NCI-H2107 (cell line): ENCODE results near the gene GPN1.
"Not testable (repeated sequence)": the region's sequence is repeated elsewhere in the genome, so short reads cannot be mapped to it uniquely, and the experiment has no call there.

Experiments
- DNase-seq: peaks from one replicate; lab custom pipeline; 2025; lab: John Stamatoyannopoulos, UW

Gene GPN1

DNA sequence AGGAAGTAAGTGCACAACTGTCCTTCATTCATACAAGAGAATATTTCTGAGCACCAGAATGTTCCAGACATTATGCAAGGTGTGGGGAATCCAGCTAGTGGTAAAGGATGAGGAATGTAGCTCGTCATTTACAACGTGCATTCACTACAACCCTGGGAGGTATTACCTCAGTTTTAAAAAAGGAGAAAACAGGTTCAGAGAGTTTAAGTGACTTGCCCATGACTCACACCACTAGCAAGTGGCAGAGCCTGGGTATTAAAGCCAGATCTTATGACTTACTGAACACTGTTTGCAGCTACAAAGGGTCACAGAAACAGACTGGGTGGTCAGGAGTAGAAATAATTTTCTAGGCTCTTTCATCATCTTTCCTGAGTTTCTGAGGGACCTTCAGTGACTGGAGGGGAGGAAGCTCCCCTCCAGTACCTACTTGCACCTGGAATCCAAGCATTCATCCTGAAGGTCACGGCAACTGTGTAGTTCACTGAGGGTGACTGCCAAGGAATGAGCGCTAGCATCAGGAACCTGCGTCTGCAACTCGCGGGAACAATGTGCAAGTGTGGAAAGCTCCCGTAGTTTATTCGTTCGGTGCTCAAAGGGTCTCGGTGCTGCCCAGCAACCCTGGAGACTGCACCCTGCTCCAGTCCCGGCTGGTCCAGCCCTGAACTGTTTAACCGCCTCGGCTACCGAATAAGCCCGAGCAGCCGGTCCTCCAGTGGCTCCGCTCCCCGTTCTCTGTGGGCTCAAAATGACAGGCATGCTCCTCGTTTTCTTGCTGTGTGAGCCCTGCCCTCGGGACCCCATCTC, 685 bp upstream of the GPN1 start:
- DNase-seq: no peak

DNA sequence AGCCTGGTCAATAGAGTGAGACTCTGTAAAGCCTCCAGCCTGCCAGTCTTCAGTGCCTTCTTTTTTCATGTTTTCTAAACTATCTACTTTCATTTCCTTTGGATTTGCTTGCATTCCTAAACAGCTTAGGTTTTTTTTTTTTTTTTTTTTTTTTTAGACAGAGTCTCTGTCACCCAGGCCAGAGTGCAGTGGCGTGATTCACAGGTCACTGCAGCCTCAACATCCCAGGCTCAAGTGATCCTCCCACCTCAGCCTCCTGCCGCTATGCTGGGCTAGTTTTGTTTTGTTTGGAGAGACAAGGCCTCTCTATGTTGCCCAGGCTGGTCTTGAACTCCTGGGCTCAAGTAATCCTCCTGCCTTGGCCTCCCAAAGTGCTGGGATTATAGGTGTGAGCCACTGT, 1.4 kb downstream of the GPN1 start:
- DNase-seq: not testable (repeated sequence)

DNA sequence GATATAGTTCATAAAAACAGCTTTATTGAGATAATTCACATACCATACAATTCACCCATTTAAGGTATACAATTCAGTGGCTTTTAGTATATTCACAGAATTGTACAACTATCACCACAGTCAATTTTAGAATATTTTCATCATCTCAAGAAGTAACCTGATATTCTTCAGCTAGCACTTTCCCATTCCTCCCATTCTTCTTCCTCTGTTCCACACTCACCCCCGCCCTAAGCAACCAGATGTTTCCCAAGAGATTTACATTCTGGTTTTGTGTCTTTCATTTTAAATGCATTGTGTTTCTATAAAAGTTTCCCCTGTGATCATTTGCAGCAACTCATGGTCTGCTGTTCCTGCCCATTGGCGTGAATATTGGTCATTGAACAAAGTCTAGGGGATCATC, 5.4 kb downstream of the GPN1 start:
- DNase-seq: no peak

DNA sequence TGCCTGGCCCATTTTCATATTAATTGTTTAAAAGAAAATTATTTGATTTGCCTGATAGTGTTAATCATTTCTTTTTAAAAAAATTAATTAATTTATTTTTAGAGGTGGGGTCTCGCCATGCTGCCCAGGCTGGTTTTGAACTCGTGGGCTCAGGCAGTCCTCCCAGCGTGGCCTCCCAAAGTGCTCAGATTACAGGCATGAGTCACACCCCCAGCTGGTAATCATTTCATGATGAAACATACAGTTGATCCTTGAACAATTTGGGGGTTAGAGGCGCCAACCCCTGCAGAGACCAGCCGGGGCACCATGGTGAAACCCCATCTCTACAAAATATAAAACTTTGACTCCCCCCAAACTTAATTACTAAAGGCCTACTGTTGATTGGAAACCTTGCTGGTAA, 7.9 kb downstream of the GPN1 start:
- no peak for DNase-seq

DNA sequence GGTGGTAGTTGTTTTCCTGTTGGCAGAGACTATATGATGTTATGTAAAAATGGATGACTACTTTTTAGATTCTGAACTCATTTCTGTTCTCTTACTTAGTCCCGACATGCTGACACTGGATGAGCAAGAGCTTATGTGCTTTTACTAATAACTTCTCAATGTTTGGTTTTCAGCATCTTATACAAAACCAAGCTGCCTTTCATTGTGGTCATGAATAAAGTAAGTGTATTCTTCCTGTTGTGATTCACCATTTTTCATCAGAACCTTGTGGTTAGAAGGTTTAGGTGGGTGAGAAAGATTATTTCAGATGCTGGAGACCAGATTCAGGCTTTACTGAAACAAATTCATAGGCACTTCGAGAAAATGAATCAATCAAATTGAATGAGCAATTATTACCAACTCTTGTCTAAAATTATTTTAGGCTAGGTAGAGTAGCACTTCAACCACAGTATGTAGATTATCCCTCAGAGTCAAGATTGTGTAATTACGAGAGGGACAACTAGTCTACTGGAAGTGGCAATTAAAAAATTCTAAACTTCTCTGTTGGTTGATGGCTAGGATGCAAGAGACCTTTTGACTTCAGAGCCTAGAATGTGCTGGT, 9.3 kb downstream of the GPN1 start:
- no peak for DNase-seq

DNA sequence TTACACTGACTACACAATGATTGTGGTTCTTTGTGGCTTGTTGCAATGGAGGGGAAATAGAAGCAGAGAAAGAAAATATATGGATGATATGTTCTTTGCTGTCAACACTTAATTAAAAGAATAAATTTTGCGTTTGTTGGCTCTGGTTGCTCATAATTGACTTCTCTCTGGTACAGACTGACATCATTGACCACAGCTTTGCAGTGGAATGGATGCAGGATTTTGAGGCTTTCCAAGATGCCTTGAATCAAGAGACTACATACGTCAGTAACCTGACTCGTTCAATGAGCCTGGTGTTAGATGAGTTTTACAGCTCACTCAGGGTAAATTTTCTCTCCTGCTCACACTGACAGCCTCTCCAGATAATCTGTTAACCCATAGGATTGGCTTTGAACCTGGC, 9.9 kb downstream of the GPN1 start:
- DNase-seq: no peak

DNA sequence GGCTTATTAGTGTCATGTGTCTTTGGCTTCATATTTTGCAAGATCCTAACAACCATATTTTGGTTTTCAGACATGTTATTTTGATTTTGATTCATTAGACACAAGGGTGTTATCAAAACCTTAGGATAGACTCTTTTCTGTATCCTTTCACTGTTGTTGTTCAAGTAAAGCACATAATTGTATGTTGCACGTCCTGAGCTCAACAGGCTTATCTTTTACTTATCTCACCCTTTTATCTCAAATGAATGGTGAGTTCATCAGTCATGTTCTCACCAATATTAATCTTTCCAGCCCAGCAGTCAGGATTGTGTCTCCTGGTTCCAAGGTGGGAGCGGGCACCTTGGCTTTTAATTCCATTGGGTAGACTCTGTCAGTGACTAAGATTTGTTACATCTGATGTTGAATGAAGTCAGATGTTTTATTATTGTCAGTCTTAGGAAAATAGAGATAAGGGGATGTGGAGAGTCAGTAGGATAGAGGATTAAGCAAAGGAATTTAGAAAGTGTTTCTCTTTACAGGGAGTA, 11.9 kb downstream of the GPN1 start:
- no peak for DNase-seq

DNA sequence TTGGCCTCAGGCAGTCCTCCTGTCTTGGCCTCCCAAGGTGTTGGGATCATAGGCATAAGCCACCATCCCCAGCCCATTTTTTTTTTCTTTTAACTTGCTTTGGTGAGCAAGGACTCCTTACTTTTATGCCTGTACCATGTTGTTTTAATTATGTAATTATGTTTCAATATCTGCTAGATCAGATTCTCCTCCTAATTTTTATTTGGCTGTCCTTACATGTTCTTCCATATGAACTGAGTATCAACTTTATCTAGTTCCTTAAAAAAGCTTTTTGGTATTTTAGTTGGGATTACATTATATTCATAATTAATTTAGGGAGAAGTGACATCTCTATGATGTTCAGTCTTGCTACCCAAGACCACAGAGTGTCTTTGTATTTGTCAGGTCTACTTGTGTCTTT, 16.3 kb downstream of the GPN1 start:
- DNase-seq: no peak

DNA sequence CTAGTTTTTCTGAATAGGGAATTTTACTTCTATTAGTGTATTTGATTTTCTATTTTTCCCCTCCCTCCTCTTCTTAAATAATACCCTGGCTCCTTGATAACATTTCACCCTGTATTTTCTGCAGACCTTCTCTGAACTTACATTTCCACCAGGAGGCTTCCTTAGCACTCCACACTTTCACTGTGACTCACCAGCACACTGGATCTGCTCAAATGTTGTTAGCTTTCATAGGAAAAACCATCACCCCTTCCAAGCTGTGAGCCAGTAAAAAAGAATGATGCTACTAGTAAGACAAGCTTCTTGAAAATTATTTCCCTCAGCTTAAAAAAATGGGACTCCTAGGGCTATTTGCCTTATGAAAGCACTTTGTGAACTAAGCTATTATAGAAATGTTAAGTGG, 18.4 kb downstream of the GPN1 start:
- no peak for DNase-seq

DNA sequence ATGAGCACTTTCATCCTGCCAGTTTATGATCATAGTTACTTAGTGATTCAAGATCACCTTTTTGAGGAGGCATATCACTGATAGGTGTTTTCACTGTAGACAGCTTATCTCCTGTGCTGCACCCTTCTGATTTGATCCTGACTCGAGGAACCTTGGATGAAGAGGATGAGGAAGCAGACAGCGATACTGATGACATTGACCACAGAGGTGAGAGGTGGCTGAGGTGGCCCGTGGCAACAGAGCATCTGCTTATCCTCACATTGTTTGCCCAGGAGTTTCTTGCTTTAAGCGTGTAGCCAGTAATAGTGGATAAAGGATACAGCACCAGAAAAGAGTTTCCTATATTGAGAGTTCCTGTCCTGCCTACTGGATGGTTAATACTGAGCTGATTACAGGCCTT, 18.9 kb downstream of the GPN1 start:
- no peak for DNase-seq

DNA sequence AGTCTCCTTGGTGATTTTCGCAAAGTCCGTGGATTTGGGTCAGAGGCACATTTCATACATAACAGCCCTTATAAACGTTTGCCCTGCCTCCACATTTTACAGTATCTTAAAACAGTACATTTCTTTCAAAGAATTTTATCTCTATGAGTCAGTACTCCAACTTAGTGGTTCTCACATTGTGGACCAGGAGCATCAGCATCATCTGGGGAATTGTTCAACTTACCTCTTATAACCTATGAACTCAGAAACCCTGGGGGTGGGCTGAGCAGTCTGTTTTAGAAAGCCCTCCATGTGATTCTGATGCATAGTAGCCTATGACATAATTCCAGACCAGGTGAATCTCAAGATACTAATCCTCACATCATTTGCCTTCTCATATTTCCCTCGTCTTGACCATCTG, 22.2 kb downstream of the GPN1 start:
- DNase-seq: no peak

DNA sequence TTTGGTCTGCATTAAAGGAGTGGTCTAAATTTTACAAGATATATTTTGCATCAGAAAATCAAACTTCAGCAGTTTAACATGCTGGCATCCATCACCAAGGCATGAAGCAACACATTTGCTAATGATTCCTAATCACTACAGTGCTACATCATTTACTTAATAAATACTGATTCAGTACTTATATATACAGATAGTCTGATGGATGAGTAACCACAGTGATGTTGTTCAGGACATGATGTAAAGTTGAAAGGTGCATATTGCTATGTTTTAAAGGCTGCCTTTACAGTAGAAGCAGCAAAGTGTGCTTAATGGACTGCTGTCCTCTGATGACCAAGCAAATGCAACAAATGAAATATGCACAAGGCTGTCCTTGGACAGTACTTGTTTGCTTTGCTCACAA, 23.5 kb downstream of the GPN1 start:
- DNase-seq: no peak

DNA sequence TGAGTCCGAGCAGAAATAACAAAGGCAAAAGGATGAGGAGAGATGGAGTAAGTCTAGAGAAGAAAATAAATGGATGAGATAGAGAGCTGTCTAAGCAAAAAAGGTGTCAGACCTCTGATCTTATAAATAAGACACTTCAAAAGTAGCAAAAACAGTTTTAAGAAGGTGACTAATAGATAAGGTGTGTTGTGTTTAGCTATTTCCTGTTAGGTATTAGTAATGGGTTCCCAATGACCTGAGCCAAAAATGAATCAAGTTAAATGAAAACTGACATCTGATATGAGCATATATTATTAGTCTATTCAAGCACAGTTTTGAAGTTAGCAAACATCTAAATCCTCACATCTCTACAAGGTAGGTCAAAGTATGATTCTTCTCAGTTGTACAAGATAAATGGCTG, 23.9 kb downstream of the GPN1 start:
- DNase-seq: no peak

DNA sequence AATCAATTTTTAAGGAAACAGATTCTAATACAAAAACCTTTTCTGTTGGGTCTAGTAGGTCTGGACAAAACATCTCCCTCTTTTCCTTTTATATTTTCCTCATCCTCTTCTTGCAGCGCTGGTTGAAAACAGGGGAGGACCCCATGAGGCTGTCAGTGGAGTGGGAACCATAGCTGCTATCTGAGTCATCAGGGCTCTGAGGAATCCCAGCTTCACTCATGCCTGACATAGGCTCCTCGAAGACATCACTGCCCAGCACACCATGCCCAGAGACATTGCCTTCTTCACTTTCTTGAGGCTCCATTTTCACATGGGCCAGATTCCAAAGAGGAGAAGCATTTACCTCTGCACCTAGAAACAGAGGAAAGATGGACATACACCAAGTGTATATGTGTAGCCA, 24.5 kb downstream of the GPN1 start:
- DNase-seq: no peak

DNA sequence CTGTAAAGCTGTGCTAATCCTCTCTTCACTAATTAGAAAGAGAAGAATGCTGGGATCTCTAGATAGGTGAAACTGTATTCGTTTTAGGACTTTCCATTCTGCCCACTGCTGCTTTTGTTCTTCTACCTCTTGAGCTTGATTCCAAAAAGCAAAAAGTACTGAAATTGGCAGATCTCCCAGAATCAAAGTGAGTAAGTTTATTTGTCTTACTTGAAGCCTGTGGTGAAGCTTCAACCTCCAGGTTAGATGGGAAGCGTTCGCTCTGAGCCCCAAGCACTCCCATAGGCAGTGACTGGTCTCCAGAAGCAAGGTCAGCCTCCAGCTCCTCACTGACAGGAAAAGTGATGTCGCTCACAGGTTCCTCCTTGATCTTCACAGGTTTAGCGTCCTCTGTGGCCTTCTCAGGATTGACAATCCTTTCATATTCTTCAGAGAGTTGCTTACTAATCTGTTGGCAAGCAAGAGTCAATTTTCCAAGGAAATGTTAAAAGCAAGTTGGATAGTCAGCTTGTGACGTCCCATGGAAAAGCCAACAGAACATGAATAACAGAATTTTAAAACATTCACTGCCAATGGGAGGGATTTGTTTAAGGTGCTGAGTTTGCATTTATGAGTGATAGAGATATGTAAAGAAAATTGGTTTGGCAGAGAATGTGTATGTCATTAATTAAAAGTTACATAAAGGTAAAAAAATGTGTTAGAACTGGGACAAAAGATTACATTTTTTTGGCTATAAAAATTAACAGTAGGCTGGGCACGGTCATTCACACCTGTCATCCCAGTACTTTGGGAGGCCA, 26.5 kb downstream of the GPN1 start:
- no peak for DNase-seq

DNA sequence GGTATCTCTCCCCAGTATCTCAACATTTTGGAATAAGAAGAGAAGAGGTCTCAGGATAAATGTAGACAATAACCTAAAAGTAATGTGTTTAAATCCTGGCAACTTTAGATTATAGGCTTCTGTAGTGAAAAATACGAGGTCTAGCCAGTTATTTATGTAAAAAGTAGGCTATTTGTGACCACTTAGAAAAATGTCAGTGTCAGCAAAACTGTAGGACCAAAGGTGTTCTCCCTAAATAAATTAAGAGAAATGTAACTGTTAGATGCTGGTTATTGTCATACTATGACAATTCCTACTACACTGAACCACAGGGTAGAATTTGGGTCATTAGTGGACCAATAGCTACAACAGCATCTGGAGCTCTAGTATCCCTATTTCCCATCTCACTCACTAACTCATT, 32.5 kb downstream of the GPN1 start:
- DNase-seq: no peak

DNA sequence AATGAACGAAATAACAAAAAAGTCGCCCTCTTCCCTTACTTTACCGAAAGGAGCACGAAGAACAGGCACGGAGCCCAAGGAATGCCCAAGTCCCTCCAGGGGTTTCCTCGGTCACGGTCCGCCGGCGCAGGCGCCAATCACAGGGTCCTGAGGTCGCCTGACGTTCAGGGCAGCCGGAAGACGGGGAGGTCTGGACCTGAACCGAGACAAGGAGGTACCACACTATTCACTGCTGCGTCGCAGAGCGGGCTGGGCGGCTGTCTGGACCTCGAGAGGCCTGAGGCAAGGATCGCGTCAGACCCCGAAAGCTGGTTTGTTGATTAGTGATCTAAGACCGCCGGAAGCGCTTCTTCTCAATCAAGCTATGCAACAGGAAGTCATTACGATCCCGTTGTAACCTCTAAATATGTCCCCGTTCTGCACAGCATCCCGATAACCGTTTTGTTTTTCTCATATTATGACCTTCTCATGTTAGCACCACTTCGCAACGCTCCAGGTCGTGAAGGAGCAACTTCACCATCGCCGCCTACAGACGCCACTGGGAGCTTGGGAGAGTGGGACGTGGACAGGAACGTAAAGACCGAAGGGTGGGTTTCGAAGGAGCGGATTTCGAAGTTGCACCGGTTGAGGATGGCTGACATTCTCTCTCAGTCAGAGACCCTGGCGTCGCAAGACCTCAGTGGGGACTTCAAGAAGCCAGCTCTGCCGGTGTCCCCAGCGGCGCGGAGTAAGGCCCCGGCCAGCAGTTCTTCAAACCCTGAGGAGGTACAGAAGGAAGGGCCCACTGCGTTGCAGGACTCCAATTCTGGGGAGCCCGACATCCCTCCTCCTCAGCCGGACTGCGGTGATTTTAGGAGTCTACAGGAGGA, 34.7 kb downstream of the GPN1 start, which contains the start of the genes SLC4A1AP and SUPT7L:
Gene SLC4A1AP (plus strand): TSS at position 605 of the 869 bp plus-strand sequence. CDS start 26 bp downstream, at position 631.
Gene SUPT7L (minus strand): TSS at position 330 of the 869 bp plus-strand sequence. CDS start 1,422 bp downstream, outside the sequence.
- peak; percentile 75 for DNase-seq

DNA sequence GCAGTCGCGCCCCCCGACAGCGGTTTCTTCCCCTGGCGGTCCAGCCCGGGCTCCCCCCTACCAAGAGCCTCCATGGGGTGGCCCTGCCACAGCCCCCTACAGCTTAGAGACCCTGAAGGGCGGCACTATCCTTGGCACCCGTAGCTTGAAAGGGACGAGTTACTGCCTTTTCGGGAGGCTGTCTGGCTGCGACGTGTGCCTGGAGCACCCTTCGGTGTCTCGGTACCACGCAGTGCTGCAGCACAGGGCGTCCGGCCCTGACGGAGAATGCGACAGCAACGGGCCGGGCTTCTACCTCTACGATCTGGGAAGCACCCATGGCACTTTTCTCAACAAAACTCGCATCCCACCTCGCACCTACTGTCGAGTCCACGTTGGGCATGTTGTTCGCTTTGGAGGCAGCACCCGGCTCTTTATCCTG, 35.3 kb downstream of the GPN1 start:
- no peak for DNase-seq

DNA sequence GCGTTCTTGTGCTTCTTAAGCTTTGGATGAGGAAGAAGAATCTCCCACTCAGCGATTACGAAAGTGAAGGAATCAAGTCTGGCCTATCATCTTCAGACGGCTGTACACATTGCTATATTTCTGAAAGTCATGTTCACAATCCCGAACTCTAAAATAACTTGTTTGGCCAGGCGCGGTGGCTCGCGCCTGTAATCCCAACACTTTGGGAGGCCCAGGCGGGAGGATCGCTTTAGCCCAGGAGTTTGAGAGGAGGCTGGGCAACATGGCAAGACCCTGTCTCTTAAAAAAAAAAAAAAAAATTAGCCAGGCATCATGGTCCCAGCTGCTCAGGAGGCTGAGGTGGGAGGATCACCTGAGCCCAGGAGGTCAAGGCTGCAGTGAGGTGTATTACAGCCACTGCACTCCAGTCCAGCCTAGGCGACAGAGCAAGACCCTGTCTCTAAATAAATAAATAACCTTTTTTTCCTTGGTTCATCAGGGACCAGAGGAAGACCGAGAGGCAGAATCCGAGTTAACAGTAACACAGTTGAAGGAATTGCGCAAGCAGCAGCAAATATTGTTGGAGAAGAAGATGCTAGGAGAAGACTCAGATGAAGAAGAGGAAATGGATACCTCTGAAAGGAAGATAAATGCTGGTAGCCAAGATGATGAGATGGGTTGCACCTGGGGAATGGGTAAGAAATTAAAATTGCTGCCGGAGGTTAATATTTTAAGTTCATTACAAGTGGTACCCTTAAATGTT, 35.9 kb downstream of the GPN1 start:
- DNase-seq: no peak

DNA sequence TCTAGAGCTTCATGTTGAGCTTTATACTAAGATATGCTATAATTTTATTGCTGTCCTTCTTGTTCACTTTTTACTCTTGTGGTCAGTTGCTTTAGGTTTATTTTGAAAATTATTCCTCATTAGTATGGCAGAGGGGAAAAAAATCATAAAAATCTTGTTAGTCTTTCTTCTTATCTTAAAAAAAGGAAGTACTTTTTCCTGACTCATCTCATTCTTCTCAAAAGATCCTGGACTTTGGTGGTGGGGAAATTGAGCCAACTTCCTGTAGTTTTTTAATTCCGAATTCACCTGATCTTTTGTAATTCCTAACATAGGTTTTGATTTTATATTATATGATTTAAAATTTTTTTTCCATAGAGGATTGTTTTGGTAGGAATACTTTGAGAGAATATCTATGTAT, 38.6 kb downstream of the GPN1 start:
- DNase-seq: no peak

DNA sequence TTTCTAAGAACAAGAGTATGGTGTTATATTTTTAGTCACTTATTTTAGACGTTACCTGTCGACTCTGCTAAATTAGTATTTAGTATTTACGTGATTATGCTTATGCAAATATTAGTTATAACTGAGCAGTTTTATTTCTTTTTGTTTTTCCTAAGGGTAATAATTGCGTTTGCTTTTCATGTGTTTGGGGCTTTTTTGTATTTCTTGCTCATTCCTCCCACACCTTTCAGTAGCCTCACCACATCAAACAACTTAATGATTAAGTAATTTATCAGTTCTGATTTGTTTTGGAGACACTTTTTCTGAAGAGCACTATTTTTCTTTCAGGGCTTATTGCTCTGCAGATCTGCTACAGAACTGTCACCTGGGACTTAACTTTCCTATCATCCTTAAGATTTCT, 42.4 kb downstream of the GPN1 start:
- no peak for DNase-seq
